GM20431 (cell line): ENCODE data around the gene CPD.
"Not testable (repeated sequence)": the region's sequence is repeated elsewhere in the genome, so short reads cannot be mapped to it uniquely, and the experiment has no call there.

ENCODE experiments used
- in situ Hi-C: fragments of 300-500 bp; cut with MseI, MboI; formaldehyde crosslinking; loops from one replicate; pipeline ENCODE4 v1.15.0; 2020; ENCODE audit warnings: low sequenced_read_pairs; ENCODE audit not compliant: unreplicated experiment

CPD gene

DNA sequence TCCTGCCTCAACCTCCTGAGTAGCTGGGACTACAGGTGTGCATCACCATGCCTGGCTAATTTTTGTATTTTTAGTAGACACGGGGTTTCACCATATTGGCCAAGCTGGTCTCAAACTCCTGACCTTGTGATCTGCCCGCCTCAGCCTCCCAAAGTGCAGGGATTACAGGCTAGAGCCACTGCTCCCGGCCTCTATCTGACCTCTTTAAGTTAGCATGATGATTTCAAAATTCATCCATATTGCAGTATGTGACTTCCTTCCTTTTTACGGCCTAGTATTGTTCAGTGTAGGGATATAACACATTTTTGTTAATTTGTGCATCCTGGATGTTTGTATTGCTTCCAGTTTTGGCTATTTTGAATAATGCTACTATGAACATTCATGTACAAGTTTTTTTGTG lies 27.5 kb upstream of the CPD start:
- in situ Hi-C loops = not testable (repeated sequence)

DNA sequence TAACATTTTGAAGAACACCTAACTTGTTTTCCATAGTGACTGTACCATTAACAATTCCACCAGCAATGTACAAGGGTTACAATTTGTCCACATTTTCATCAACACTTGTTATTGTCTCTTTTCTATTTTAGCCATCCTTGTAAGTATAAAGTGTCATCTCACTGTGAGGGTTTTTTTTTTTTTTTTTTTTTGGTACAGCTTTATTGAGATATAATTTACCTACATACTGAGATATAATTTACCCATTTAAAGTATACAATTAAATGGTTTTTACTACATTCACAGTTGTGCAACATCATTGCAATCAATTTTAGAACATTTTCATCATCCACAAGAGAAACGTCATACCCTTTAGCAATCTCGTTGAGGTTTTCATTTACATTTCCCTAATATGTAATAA lies 27.0 kb upstream of the CPD start:
- in situ Hi-C loops = no loop called here

DNA sequence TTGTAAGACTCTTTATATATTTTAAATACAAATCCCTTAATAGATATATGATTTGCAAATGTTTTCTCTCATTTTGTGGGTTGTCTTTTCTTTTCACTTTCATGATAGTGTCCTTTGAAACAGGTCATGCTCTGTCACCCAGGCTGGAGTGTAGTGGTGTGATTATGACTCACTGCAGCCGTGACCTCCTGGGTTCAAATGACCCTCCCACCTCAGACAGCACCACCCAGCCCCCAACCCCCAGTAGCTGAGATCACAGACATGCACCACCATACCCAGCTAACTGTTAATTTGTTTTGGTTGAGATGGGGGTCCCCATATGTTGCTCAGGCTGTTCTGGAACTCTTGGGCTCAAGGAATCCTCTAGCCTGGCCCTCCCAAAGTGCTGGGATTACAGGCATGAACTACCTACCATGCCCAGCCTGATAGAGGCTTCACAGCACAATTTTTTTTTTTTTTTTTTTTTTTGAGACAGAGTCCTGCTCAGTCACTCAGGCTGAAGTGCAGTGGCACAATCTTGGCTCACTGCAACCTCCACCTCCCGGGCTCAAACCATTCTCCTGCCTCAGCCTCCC lies 26.4 kb upstream of the CPD start:
- in situ Hi-C loops = no loop called here

GRCh38 chr17:30354701-30355100 lies 24.0 kb upstream of the CPD start:
- in situ Hi-C loops = no loop called here

- in situ Hi-C loops = no loop called here
Measured at GRCh38 chr17:30357476-30357875, 21.3 kb upstream of the CPD start.

- in situ Hi-C loops = no loop called here
Measured at GRCh38 chr17:30358055-30358760, 20.5 kb upstream of the CPD start.

DNA sequence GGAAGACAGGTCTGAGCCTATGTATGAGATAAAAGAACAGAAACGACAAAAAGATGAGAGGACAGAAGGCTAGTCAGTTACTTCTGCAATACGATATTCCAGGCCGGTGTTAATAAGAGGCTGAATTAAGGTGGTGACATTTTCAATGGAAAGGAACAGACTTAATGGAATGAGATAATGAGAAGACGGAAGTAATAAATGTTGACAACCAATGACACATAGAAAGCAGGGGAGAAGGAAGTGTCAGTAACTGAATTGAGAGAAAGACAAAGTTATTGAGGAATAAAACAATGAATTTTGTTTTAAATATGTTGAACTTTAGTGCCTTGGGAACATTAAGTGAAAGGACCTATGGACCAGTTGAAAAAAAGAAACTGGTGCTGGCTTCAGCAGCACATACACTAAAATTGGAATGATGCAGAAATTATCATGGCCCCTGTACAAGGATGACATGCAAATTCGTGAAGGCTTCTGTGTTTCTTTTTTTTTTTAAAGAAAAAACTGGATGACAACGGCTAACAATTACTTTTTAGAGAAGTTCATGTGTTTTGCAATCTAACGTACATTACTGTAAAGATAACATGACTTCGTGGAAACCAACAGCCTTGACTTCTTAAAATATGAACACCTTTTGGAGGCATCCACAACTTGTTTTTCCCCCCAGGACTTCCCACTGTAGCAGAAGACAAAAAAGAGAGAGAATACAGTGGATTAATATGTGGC lies 18.5 kb upstream of the CPD start:
- in situ Hi-C loops = no loop called here

DNA sequence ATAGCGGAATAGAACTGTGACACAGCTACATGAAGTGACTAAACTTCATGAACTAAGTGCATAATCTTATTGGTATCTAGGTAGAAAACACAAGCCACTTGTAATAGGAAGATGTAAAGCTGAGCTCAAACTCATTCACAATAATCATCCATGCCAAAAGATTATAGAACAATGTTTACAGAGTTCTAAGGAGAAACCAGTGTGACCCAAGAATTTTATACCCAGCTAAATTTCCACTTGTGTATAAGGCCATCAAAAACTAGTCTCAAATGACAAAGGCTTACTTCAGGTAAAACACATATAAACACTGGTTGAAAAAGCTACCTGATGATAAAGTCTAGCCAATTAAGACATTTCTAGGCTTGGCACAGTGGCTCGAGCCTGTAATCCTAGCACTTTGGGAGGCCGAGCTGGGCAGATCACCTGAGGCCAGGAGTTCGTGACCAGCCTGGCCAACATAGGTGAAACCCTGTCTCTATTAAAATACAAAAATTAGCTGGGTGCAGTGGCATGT lies 16.9 kb upstream of the CPD start:
- in situ Hi-C loops = no loop called here

DNA sequence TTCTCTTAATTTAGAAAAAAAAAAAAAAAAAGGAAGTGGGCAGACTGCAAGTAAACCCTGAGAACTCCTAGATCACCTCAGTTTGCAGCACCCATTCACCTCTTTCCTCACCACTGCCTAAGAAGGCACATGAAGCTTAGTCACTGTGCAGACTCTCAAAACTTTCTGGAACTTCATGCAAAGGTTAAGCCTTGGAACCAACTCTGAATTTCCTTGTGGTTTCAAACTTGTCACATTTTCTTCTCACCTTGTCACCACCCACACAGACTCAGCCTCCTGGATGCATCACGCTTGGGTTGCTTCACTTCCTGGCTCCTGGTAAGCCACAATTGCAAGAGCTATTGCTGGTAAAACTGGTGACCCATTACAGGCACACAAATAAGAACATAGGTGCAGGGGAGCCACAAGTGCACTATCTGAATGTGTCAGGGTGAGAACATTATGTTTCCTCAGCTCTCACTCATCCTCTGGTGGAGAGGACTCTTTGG lies 15.0 kb upstream of the CPD start:
- in situ Hi-C loops = no loop called here

DNA sequence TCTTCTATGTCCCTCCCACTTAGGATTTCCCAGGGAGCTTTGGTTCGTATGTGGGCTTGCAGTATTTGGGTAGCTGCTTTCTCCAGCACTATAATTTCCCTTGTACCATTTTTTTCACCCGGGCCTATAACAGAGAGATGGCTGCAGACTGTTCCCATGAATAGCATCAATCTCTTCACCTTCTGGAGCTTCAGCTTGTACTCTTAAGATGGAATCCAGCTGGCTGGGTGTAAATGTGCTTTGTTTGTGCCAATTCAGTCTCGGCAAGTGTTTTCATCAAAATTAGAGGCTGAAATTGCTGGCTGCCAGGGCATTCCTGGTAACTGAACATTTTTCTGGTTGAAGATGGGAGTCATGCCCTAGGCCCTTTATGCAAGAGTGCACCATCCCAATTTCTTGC lies 12.2 kb upstream of the CPD start:
- in situ Hi-C loops = no loop called here

- in situ Hi-C loops = no loop called here
Measured at GRCh38 chr17:30368912-30369720, 9.6 kb upstream of the CPD start.

GRCh38 chr17:30369995-30370394 lies 8.7 kb upstream of the CPD start:
- in situ Hi-C loops = no loop called here

- in situ Hi-C loops = no loop called here
Measured at GRCh38 chr17:30372755-30373154, 6.0 kb upstream of the CPD start.

DNA sequence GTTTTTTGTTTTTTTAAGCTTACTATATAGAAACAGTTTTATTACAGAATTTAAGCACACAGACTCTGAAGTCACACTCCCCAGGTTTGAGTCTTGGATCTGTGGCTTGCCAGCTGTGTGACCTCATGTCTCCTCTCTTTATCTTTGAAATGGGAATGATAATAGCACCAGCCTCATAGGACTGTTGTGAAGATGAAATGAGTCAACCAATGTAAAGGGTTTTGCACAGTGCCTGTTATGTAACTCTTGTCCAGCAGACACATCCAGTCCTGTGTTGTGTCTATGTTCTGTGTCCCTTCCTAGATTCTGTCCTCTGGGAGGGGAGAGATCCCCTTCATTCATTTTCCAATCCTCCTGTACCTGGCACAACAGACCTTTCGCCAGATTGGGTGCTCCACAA lies 3.1 kb upstream of the CPD start:
- in situ Hi-C loops = no loop called here

DNA sequence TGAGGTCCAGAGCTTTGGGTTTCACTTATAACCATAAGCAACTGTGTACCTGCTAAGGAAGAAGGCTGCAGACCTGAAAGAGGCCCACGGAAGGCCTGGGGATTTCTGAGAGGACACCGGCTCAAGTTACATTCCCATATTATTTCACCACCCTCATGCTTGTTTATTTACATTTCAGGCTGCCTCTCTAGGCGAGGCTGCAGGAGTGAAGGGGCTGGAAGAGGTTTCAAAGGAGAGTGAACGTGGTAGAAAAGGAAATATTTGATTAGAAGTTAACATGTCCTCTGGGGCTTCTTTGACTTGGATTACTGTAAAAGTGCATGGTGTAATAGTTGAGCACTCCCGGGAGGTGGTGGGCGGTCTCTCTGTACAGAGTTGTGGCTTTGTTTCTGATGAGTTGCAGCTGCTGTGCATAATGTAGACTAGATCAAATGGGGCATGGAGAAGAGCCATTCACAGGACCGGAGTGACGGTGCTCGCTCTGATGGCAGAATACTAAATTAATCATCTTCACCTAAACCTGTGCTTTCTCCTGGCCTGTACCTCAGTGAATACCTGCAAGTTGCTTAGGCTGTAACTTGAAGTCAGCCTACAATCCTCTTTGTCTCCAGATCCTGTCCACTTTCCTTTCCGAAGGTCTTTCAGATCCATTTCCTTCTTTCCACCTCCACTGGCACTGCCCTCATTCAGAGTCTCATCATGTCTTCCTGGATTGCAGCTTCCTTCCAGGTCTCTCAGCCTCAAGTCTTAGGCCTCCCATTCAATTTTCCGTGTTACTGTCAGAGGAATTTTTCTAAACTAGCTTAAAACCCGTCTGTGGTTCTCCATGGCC lies 1.9 kb upstream of the CPD start:
- in situ Hi-C loops = no loop called here

GRCh38 chr17:30377574-30378240 lies 1.0 kb upstream of the CPD start:
- in situ Hi-C loops = no loop called here

- in situ Hi-C loops = no loop called here
Measured at GRCh38 chr17:30378241-30378824, 394 bp upstream of the CPD start.

GRCh38 chr17:30379303-30379902 lies 676 bp downstream of the CPD start:
- in situ Hi-C loops = no loop called here
